Measurements from ENCODE around the gene PGS1. TPM values are rescaled to one million over a fixed set of nuclear protein-coding genes. Genes with fewer than 3 reads are reported as not detected.

The PGS1 gene
- total RNA-seq, 1 donor, result 62.8 TPM

GRCh38 chr17:78416791-78417530 lies 38.5 kb downstream of the PGS1 start:
- H3K27me3 ChIP-seq (ENCODE audit: insufficient read depth, low read length), result no peaks in the 10 kb centered on the region
- no peak overlapping the region for H3K4me3 ChIP-seq (ENCODE audit: low read length)
- no peaks in the 10 kb centered on the region for H3K9me3 ChIP-seq (ENCODE audit: low read depth, low read length)
- H3K4me1 ChIP-seq (ENCODE audit: insufficient read depth, low read length), result peaks cover 76% of the 10 kb centered on the region

DNA sequence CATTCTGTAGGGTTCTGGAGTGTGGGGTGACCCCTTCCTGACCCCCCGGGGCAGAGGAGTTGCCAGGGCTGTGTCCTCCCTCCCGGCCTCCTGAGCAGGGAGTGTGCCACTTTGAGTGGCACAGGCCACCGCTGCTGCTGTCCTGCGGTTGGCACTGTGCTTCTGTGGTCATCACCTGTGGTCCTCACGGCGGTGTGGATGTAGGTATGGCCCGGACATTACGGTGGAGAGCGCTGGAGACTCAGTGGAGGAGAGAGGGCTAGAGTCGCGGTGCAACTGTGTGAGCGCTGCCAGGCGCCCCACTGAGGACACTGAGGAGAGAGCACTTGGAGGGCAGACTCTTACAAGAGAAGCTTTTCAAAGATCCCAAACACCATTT lies 39.1 kb downstream of the PGS1 start:
- H3K4me3 ChIP-seq (ENCODE audit: low read length), result no peak overlapping the region
- H3K4me1 ChIP-seq (ENCODE audit: insufficient read depth, low read length), result peaks cover 70% of the 10 kb centered on the region
- no peaks in the 10 kb centered on the region for H3K9me3 ChIP-seq (ENCODE audit: low read depth, low read length)
- H3K27me3 ChIP-seq (ENCODE audit: insufficient read depth, low read length), result no peaks in the 10 kb centered on the region

DNA sequence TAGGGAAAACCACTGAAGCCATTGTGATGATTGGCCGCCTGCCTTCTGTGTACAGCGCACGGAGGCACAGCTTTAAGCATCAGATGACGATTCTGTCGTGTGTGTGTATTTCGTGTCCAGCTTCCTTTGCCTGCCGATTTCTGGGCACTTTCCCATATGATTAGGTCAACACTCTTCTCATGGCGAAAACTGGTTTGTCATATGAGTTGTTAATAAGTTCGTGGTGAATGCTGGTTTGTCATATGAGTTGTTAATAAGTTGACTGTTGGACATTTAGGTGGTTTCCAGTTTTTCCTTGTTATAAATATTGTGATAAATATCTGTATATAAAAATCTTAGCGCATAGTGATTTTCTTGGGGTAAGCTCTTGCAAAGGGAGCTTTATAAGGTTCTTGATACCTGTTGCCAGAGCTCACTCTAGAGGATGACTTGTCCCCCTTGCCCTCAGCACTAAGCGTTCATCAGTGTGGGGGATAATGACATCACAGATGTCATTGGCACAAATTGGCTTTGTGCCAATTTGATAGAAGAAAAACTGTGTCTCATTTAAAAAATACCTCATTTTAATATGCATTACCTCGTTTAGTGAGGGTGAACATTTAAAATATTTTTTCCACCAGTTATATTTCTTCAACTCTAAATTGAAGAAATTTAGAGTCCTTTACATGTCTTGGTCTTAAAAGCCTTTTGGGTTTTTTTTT lies 40.0 kb downstream of the PGS1 start:
- H3K4me1 ChIP-seq (ENCODE audit: insufficient read depth, low read length), result peaks cover 61% of the 10 kb centered on the region
- no peaks in the 10 kb centered on the region for H3K9me3 ChIP-seq (ENCODE audit: low read depth, low read length)
- no peaks in the 10 kb centered on the region for H3K27me3 ChIP-seq (ENCODE audit: insufficient read depth, low read length)
- H3K4me3 ChIP-seq (ENCODE audit: low read length), result no peak overlapping the region

GRCh38 chr17:78419970-78420815 lies 41.7 kb downstream of the PGS1 start:
- no peaks in the 10 kb centered on the region for H3K27me3 ChIP-seq (ENCODE audit: insufficient read depth, low read length)
- no peak overlapping the region for H3K4me3 ChIP-seq (ENCODE audit: low read length)
- peaks cover 44% of the 10 kb centered on the region for H3K4me1 ChIP-seq (ENCODE audit: insufficient read depth, low read length)

GRCh38 chr17:78421084-78421533 lies 42.7 kb downstream of the PGS1 start:
- Histone ChIP-seq H3K4me1 (ENCODE audit: insufficient read depth, low read length) (peaks cover 35% of the 10 kb centered on the region), H3K9me3 (ENCODE audit: low read depth, low read length) (no peaks in the 10 kb centered on the region)

More at GRCh38 chr17:78419970-78420815, 41.7 kb downstream of the PGS1 start:
- H3K9me3 ChIP-seq (ENCODE audit: low read depth, low read length), result no peaks in the 10 kb centered on the region

GRCh38 chr17:78421534-78422266 lies 43.3 kb downstream of the PGS1 start:
- Histone ChIP-seq H3K9me3 (ENCODE audit: low read depth, low read length) (no peaks in the 10 kb centered on the region), H3K4me3 (ENCODE audit: low read length) (no peak overlapping the region), H3K4me1 (ENCODE audit: insufficient read depth, low read length) (peaks cover 29% of the 10 kb centered on the region), H3K27me3 (ENCODE audit: insufficient read depth, low read length) (no peaks in the 10 kb centered on the region)

More at GRCh38 chr17:78421084-78421533, 42.7 kb downstream of the PGS1 start:
- no peak overlapping the region for H3K4me3 ChIP-seq (ENCODE audit: low read length)
- H3K27me3 ChIP-seq (ENCODE audit: insufficient read depth, low read length), result no peaks in the 10 kb centered on the region

DNA sequence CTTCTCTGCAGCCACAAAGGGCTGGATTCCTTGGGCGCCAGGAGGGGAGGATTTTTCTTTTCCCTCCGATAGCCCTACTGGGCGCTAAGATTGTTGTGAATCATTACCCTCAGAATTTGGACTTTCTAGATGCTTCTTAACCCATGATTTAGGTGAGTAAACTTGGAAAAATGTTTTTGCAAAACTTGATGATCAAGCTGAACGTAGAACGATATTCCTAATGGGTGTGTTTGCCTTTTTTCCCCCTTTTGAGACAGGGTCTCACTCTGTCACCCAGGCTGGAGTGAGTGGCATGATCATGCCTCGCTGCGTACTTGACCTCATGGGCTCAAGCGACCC lies 43.8 kb downstream of the PGS1 start:
- Histone ChIP-seq H3K27me3 (ENCODE audit: insufficient read depth, low read length) (no peaks in the 10 kb centered on the region), H3K9me3 (ENCODE audit: low read depth, low read length) (no peaks in the 10 kb centered on the region), H3K4me3 (ENCODE audit: low read length) (no peak overlapping the region), H3K4me1 (ENCODE audit: insufficient read depth, low read length) (peaks cover 23% of the 10 kb centered on the region)

- Histone ChIP-seq H3K4me1 (ENCODE audit: insufficient read depth, low read length) (peaks cover 17% of the 10 kb centered on the region), H3K9me3 (ENCODE audit: low read depth, low read length) (no peaks in the 10 kb centered on the region), H3K4me3 (ENCODE audit: low read length) (no peak overlapping the region), H3K27me3 (ENCODE audit: insufficient read depth, low read length) (no peaks in the 10 kb centered on the region)
Measured at GRCh38 chr17:78422872-78423588, 44.6 kb downstream of the PGS1 start.

DNA sequence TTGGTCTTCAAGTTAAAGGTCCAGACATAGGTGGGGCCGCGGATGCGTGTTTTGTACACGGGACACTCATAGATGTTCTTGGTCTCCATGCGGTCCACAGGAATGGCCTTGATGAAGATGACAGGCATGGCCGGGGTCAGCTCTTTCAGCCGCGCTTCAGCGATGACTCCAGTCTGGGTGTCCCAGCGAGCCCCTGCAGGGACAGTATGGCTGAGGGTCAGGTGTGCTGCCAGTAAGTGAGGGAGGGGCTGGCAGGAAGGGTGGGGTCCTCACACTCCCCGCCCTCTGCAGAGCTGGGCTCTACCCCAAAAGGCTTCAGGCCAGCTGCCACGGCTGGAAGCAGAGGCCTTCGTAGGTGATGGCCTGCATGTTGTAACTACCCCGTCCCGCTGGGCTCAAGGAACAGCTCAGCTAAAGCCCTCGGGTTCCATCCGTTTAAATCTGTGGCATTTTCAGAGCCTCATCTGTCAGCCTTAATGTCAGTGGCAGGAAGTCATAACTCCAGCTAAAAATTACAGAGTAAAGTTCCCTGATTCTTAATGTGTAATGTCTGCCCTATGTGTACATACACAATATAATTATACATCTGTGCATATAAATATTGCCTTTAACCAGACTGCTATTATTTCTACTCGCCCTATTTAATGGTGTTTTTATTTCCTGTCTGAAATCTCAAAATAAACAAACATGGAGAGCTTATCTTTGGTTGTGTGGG lies 45.7 kb downstream of the PGS1 start:
- Histone ChIP-seq H3K27me3 (ENCODE audit: insufficient read depth, low read length) (no peaks in the 10 kb centered on the region), H3K4me3 (ENCODE audit: low read length) (no peak overlapping the region), H3K4me1 (ENCODE audit: insufficient read depth, low read length) (peaks cover 13% of the 10 kb centered on the region), H3K9me3 (ENCODE audit: low read depth, low read length) (no peaks in the 10 kb centered on the region)

GRCh38 chr17:78425429-78425828 lies 47.0 kb downstream of the PGS1 start:
- H3K4me3 ChIP-seq (ENCODE audit: low read length), result no peak overlapping the region
- no peaks in the 10 kb centered on the region for H3K9me3 ChIP-seq (ENCODE audit: low read depth, low read length)
- H3K27me3 ChIP-seq (ENCODE audit: insufficient read depth, low read length), result no peaks in the 10 kb centered on the region
- peaks cover 4% of the 10 kb centered on the region for H3K4me1 ChIP-seq (ENCODE audit: insufficient read depth, low read length)

- Histone ChIP-seq H3K4me1 (ENCODE audit: insufficient read depth, low read length) (peaks cover 3% of the 10 kb centered on the region), H3K4me3 (ENCODE audit: low read length) (no peak overlapping the region), H3K27me3 (ENCODE audit: insufficient read depth, low read length) (no peaks in the 10 kb centered on the region), H3K9me3 (ENCODE audit: low read depth, low read length) (no peaks in the 10 kb centered on the region)
Measured at GRCh38 chr17:78426293-78426879, 47.9 kb downstream of the PGS1 start.

DNA sequence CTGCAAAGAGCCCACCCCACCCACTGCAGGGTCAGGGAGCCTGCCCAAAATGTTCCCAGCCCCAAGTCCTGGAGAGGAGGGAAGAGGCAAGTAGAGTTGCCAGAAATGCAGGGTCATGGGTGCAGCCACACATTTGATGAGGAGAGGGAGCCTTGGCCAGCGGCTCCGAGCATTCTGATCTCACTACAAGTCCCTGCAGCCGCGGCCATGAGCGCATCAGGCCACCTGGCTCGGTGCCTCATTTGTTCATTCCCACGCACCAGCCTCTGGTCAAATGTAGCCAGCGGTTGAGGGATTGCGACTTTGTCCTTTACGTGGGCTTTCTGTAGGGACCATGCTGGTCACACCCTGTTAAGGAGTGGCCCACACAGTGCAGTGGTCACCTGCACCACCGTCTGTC lies 48.7 kb downstream of the PGS1 start:
- Histone ChIP-seq H3K27me3 (ENCODE audit: insufficient read depth, low read length) (no peaks in the 10 kb centered on the region), H3K9me3 (ENCODE audit: low read depth, low read length) (no peaks in the 10 kb centered on the region), H3K4me3 (ENCODE audit: low read length) (no peak overlapping the region), H3K4me1 (ENCODE audit: insufficient read depth, low read length) (no peaks in the 10 kb centered on the region)

GRCh38 chr17:78428025-78428575 lies 49.7 kb downstream of the PGS1 start:
- no peaks in the 10 kb centered on the region for H3K9me3 ChIP-seq (ENCODE audit: low read depth, low read length)
- no peak overlapping the region for H3K4me3 ChIP-seq (ENCODE audit: low read length)
- H3K4me1 ChIP-seq (ENCODE audit: insufficient read depth, low read length), result no peaks in the 10 kb centered on the region
- no peaks in the 10 kb centered on the region for H3K27me3 ChIP-seq (ENCODE audit: insufficient read depth, low read length)
